Liver (tissue), 9 donors: Measurements from ENCODE around the gene RPTOR. TPM values are rescaled to one million over a fixed set of nuclear protein-coding genes. Genes with fewer than 3 reads are reported as not detected.

Source experiments
- DNase-seq: peaks from one replicate; pipeline ENCODE4 v3.0.0-alpha.2; 2017; ENCODE audit warnings: low spot score
- H3K27ac ChIP-seq, 2 donors: one replicate each; pipeline ENCODE4 v1.7.0; 2013; ENCODE audit warnings: inconsistent platforms in 2 of 2, low read length in 2 of 2, control low read depth in 1 of 2, low read depth in 1 of 2, mild to moderate bottlenecking in 1 of 2
- H3K27me3 ChIP-seq, 4 donors: one replicate each; pipeline versions ENCODE4 v1.6.1 to v1.7.0; 2013; ENCODE audit warnings: low read length in 3 of 4, inconsistent platforms in 1 of 4, mild to moderate bottlenecking in 1 of 4, moderate library complexity in 1 of 4; ENCODE audit not compliant: control insufficient read depth in 4 of 4, insufficient read depth in 4 of 4
- H3K36me3 ChIP-seq, 4 donors: one replicate each; pipeline versions ENCODE4 v1.6.1 to v1.7.0; 2013; ENCODE audit warnings: low read length in 3 of 4, mild to moderate bottlenecking in 3 of 4, low read depth in 1 of 4, moderate library complexity in 1 of 4; ENCODE audit not compliant: control insufficient read depth in 4 of 4, insufficient read depth in 3 of 4
- H3K4me1 ChIP-seq, 4 donors: one replicate each; pipeline versions ENCODE4 v1.6.1 to v1.7.0; 2013; ENCODE audit warnings: low read length in 3 of 4, mild to moderate bottlenecking in 3 of 4, moderate library complexity in 1 of 4; ENCODE audit not compliant: control insufficient read depth in 4 of 4, insufficient read depth in 4 of 4
- H3K4me3 ChIP-seq, 3 donors: one replicate each; pipeline versions ENCODE4 v1.6.1 to v1.7.0; 2013; ENCODE audit warnings: low read length in 3 of 3, control low read depth in 1 of 3, low read depth in 1 of 3, mild to moderate bottlenecking in 1 of 3
- H3K9ac ChIP-seq, 2 donors: one replicate each; pipeline ENCODE4 v1.7.0; 2013; ENCODE audit warnings: low read length in 2 of 2, mild to moderate bottlenecking in 2 of 2, moderate library complexity in 2 of 2, control low read depth in 1 of 2, low read depth in 1 of 2
- H3K9me3 ChIP-seq, 4 donors: one replicate each; pipeline versions ENCODE4 v1.6.1 to v1.7.0; 2013; ENCODE audit warnings: low read length in 3 of 4; ENCODE audit not compliant: control insufficient read depth in 4 of 4
- CTCF ChIP-seq: fragments of 150-350 bp; IDR thresholded peaks from 2 replicates; pipeline ENCODE4 v1.5.1; 2017; ENCODE audit warnings: improper control_type of control experiment, low read depth, low read length; ENCODE audit not compliant: missing input control
- EGR1 ChIP-seq, 2 donors: IDR thresholded peaks; 2 replicates each; pipeline ENCODE4 v1.6.1; 2016 to 2018; ENCODE audit warnings: antibody characterized with exemption in 2 of 2, low read depth in 2 of 2
- FOXA1 ChIP-seq: IDR thresholded peaks from 2 replicates; pipeline ENCODE4 v1.6.1; 2016; ENCODE audit warnings: antibody characterized with exemption
- FOXA2 ChIP-seq: IDR thresholded peaks from 2 replicates; pipeline ENCODE4 v1.6.1; 2016; ENCODE audit warnings: antibody characterized with exemption
- GABPA ChIP-seq, 2 donors: IDR thresholded peaks in 1 of 2; conservative IDR thresholded peaks in 1 of 2; 2 replicates each; pipeline ENCODE4 v1.6.1; 2016; ENCODE audit warnings: antibody characterized with exemption in 2 of 2, mild to moderate bottlenecking in 1 of 2, moderate library complexity in 1 of 2
- HNF4A ChIP-seq, 2 donors: conservative IDR thresholded peaks; 2 replicates each; pipeline ENCODE4 v1.6.1; 2016; ENCODE audit warnings: antibody characterized with exemption in 2 of 2, mild to moderate bottlenecking in 2 of 2
- HNF4G ChIP-seq: IDR thresholded peaks from 2 replicates; pipeline ENCODE4 v1.6.1; 2016; ENCODE audit warnings: antibody characterized with exemption
- NR2F2 ChIP-seq: IDR thresholded peaks from 2 replicates; pipeline ENCODE4 v1.6.1; 2016; ENCODE audit warnings: antibody characterized with exemption
- RAD21 ChIP-seq, 2 donors: IDR thresholded peaks; 2 replicates each; pipeline ENCODE4 v1.6.1; 2016; ENCODE audit warnings: antibody characterized with exemption in 2 of 2, mild to moderate bottlenecking in 2 of 2
- REST ChIP-seq: IDR thresholded peaks from 2 replicates; pipeline ENCODE4 v1.6.1; 2016; ENCODE audit warnings: antibody characterized with exemption, mild to moderate bottlenecking
- RXRA ChIP-seq, 2 donors: IDR thresholded peaks; 2 replicates each; pipeline ENCODE4 v1.6.1; 2017 to 2018; ENCODE audit warnings: antibody characterized with exemption in 2 of 2, mild to moderate bottlenecking in 1 of 2
- SP1 ChIP-seq: IDR thresholded peaks from 2 replicates; pipeline ENCODE4 v1.6.1; 2018; ENCODE audit warnings: antibody characterized with exemption, mild to moderate bottlenecking
- TAF1 ChIP-seq: conservative IDR thresholded peaks from 2 replicates; pipeline ENCODE4 v1.6.1; 2016; ENCODE audit warnings: antibody characterized with exemption, mild to moderate bottlenecking
- YY1 ChIP-seq: IDR thresholded peaks from 2 replicates; pipeline ENCODE4 v1.6.1; 2016; ENCODE audit warnings: antibody characterized with exemption, mild to moderate bottlenecking
- WGBS: extraction: QIAGEN DNeasy Blood & Tissue Kit; methylation state at CpG from one replicate; pipeline ENCODE4 v1.1.7; 2013; 5-methylcytosine and 5-hydroxymethylcytosine counted together
- polyA plus RNA-seq, 2 donors: library from polyadenylated mRNA; stranded (reverse) in 1 of 2; unstranded in 1 of 2; fragments of 200-250 nt in 1 of 2; fragments of >200 nt in 1 of 2; fragmentation: Nextera tagmentation in 1 of 2; extraction: Ambion mirVana in 1 of 2; gene quantifications; one replicate each; pipeline versions ENCODE4 v1.2.1 to v1.2.3, GENCODE V29; 2013 to 2015
- total RNA-seq, 2 donors: library from RNA; depleted of rRNA; stranded (reverse); fragments of >200 nt; gene quantifications; one replicate each; pipeline ENCODE4 v1.2.3, GENCODE V29; 2014
- TF ChIP-seq, protein P1 (sequence below): IDR thresholded peaks from 2 replicates; pipeline ENCODE4 v1.6.1; 2016; ENCODE audit warnings: antibody characterized with exemption
- TF ChIP-seq, protein P2 (sequence below): IDR thresholded peaks from 2 replicates; pipeline ENCODE4 v1.6.1; 2016; ENCODE audit warnings: antibody characterized with exemption
- TF ChIP-seq, protein P3 (sequence below): IDR thresholded peaks from 2 replicates; pipeline ENCODE4 v1.6.1; 2016; ENCODE audit warnings: antibody characterized with exemption
- donor health status: healthy.
- donor health status: healthy.
- donor health status: healthy.
- donor health status: healthy.
- donor health status: healthy.

The RPTOR gene
- total and polyA plus RNA-seq, 4 donors: 4.8 to 25.4 (median 11.6) TPM

DNA sequence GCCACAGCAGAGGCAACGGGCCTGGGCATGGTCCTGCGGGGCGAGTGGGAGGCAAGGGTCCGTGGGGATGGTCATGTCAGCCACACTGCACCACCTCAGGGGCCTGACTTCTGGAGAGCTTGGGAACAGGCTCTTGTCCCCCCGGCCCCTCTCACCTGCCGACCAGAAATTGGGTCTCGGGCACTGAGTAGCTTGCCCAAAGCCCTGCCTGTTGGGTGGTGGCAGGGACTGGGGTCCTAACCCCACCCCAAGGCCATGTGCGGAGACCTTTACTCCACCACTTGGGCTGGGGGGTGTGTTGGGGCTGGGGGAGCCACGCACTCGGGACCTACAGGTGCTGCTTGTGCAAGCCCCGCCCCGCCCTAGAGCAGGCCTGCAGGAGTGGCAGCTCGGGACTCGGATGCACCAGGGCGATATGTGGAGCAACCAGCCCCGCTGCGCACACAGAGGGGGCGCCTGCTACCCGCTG is 422.8 kb downstream of the RPTOR start (continued):
- no peak for TF ChIP-seq GABPA (IDR thresholded peaks at IDR 0.05 in 1 of 2, conservative IDR thresholded peaks at IDR 0.05 in 1 of 2)

DNA sequence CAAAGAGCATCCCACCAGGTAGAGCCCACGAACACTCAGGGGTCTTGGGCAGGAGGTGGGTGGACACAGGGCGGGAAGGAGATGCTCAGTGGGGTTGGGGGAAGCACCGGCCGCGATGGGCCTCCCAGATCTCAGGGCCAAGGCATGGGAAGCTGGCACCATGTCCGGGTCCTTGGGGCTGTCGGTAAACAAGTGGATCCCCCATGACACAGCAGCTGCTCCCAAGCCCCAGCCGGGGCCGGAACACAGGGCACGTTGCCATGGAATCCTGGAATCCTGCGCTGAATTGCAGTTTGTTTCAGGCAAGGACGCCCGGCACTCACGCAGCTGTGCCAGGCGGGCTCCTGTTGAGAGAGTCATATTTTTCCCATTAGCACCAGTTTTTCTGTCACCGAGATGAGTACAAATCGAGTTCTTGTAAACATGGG is 424.0 kb downstream of the RPTOR start:
- H3K4me3 ChIP-seq: no peak overlapping the region
- DNase-seq: no peak
- TF ChIP-seq, protein P1, sequence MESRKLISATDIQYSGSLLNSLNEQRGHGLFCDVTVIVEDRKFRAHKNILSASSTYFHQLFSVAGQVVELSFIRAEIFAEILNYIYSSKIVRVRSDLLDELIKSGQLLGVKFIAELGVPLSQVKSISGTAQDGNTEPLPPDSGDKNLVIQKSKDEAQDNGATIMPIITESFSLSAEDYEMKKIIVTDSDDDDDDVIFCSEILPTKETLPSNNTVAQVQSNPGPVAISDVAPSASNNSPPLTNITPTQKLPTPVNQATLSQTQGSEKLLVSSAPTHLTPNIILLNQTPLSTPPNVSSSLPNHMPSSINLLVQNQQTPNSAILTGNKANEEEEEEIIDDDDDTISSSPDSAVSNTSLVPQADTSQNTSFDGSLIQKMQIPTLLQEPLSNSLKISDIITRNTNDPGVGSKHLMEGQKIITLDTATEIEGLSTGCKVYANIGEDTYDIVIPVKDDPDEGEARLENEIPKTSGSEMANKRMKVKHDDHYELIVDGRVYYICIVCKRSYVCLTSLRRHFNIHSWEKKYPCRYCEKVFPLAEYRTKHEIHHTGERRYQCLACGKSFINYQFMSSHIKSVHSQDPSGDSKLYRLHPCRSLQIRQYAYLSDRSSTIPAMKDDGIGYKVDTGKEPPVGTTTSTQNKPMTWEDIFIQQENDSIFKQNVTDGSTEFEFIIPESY: no peak
- TF ChIP-seq SP1 (no peak), TAF1 (no peak), RXRA (IDR thresholded peaks at IDR 0.05) (no peak), HNF4A (conservative IDR thresholded peaks at IDR 0.05) (no peak), FOXA2 (no peak), REST (no peak), HNF4G (no peak), FOXA1 (no peak), CTCF (no peak), YY1 (no peak), GABPA (IDR thresholded peaks at IDR 0.05 in 1 of 2, conservative IDR thresholded peaks at IDR 0.05 in 1 of 2) (no peak), RAD21 (IDR thresholded peaks at IDR 0.05) (no peak), EGR1 (IDR thresholded peaks at IDR 0.05; ENCODE audit: low read depth in 2 of 2) (no peak), NR2F2 (no peak)
- TF ChIP-seq, protein P2, sequence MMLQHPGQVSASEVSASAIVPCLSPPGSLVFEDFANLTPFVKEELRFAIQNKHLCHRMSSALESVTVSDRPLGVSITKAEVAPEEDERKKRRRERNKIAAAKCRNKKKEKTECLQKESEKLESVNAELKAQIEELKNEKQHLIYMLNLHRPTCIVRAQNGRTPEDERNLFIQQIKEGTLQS: no peak
- TF ChIP-seq, protein P3, sequence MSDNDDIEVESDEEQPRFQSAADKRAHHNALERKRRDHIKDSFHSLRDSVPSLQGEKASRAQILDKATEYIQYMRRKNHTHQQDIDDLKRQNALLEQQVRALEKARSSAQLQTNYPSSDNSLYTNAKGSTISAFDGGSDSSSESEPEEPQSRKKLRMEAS: no peak
- no peaks in the 10 kb centered on the region for H3K27me3 ChIP-seq
- H3K9ac ChIP-seq: no peak overlapping the region
- peaks cover 0 to 4% (median 0%) of the 10 kb centered on the region in 4 donors for H3K36me3 ChIP-seq
- H3K9me3 ChIP-seq: no peaks in the 10 kb centered on the region
- 60% methylated on average over 17 of the region's 17 CpGs for WGBS
- H3K4me1 ChIP-seq: peaks cover 0 to 4% (median 1%) of the 10 kb centered on the region in 4 donors
- no peak overlapping the region for H3K27ac ChIP-seq
